Measurements from ENCODE around the gene COLQ. TPM values are rescaled to one million over a fixed set of nuclear protein-coding genes. Genes with fewer than 3 reads are reported as not detected.

COLQ gene
- total RNA-seq, 2 experiments from 2014 or later = 0.25 to 0.62 TPM

Small RNA genes within 50 kb of the gene (microRNA-seq; reads per million reads assigned to microRNA genes)
- gene MIR4270 (ENCODE audit: borderline microRNAs expressed, borderline replicate concordance) = not detected

Other genes with a start within 250 kb of the COLQ start
- 1 to 10 TPM; 7.9 to 9.0 TPM for gene SH3BP5, start 189.1 kb downstream of the COLQ start, total RNA-seq
- 10 to 100 TPM; 12.5 to 14.0 TPM for gene METTL6, start 94.2 kb downstream of the COLQ start, total RNA-seq
- 10 to 100 TPM; 19.5 to 20.6 TPM for gene EAF1, start 94.1 kb downstream of the COLQ start, total RNA-seq
- gene HACL1, start 79.9 kb upstream of the COLQ start, total RNA-seq = 10 to 100 TPM; 25.3 to 26.5 TPM
- 1 to 10 TPM; 8.7 to 9.7 TPM for gene BTD, start 80.0 kb upstream of the COLQ start, total RNA-seq